ENCODE results near the gene FFAR4. TPM values are rescaled to one million over a fixed set of nuclear protein-coding genes. Genes with fewer than 3 reads are reported as not detected.

The FFAR4 gene
- total RNA-seq, 2 donors from 2014 or later: 0.31 TPM; not detected in 1

- H3K4me3 ChIP-seq: no peak overlapping the region
- TF ChIP-seq CTCF (IDR thresholded peaks at IDR 0.05): no peak
- H3K9me3 ChIP-seq: no peaks in the 10 kb centered on the region
- H3K27ac ChIP-seq: no peak overlapping the region
- H3K27me3 ChIP-seq: no peaks in the 10 kb centered on the region
- no peaks in the 10 kb centered on the region for H3K36me3 ChIP-seq
- no peak for DNase-seq (ENCODE audit: low spot score)
- H3K4me1 ChIP-seq: no peaks in the 10 kb centered on the region
Measured at GRCh38 chr10:93629647-93630305, 63.3 kb downstream of the FFAR4 start.

GRCh38 chr10:93630625-93631557, 64.4 kb downstream of the FFAR4 start:
- DNase-seq (ENCODE audit: low spot score): no peak
- Histone ChIP-seq H3K9me3 (no peaks in the 10 kb centered on the region), H3K4me3 (no peak overlapping the region), H3K27ac (no peak overlapping the region), H3K27me3 (no peaks in the 10 kb centered on the region), H3K36me3 (no peaks in the 10 kb centered on the region), H3K4me1 (no peaks in the 10 kb centered on the region)
- no peak for TF ChIP-seq CTCF (IDR thresholded peaks at IDR 0.05)

Other genes with a start within 250 kb of the FFAR4 start
- 10 to 100 TPM; 13.4 to 14.1 TPM for gene MYOF, start 84.3 kb upstream of the FFAR4 start, total RNA-seq
- 1 to 10 TPM in 1 of 2 donors, under 1 TPM in 1; 0.24 to 1.8 TPM for gene CEP55, start 70.1 kb upstream of the FFAR4 start, total RNA-seq
- gene RBP4, start 34.6 kb downstream of the FFAR4 start, total RNA-seq: 10 to 100 TPM; 16.2 to 48.2 TPM
- not detected for gene PDE6C, start 45.9 kb downstream of the FFAR4 start, total RNA-seq
- gene FRA10AC1, start 135.9 kb downstream of the FFAR4 start, total RNA-seq: 1 to 10 TPM; 8.0 to 9.2 TPM
- under 1 TPM in 1 of 2 donors, not detected in 1; 0.44 TPM for gene LGI1, start 191.3 kb downstream of the FFAR4 start, total RNA-seq

All from right atrium auricular region (tissue), 2 donors.